Hypothalamus (tissue), 51 donors: Measurements from ENCODE around the gene MTA1.
A peak's percentile ranks its signal among the peaks of the same experiment; 100 is the strongest.

Source experiments
- DNase-seq, 51 donors: peaks; one replicate each; lab custom pipeline; 2025; lab: John Stamatoyannopoulos, UW

MTA1 gene

GRCh38 chr14:105456736-105457617 is 37.4 kb downstream of the MTA1 start:
- DNase-seq: no peak

GRCh38 chr14:105458010-105458409 is 38.4 kb downstream of the MTA1 start:
- no peak for DNase-seq

DNA sequence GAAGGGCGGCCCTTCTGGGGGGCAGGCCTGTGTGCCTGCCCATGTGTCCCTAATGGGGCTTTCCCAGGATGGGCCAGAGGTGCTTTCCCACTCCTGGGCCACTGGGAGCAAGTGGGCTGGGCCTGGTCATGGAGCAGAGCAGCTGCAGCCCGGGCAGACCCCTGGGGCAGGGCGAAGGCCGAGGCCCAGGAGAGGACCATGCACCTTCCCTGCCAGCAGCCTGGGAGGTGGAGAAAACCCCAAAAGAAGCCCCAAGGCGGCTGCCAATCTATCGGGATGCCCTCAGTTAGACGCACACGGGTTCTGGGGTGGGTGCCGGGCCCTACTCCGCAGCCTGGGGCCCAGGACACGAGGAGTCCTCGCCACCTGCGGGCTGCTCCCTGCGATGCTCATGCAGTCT is 38.9 kb downstream of the MTA1 start:
- DNase-seq: no peak

- no peak for DNase-seq
These were observed 40.5 kb downstream of the MTA1 start for GRCh38 chr14:105460116-105460515.

GRCh38 chr14:105460616-105461015 is 41.0 kb downstream of the MTA1 start:
- DNase-seq: no peak

GRCh38 chr14:105461903-105462302 is 42.3 kb downstream of the MTA1 start:
- DNase-seq: no peak

- DNase-seq: no peak
These were observed 44.9 kb downstream of the MTA1 start for GRCh38 chr14:105464501-105464900.

DNA sequence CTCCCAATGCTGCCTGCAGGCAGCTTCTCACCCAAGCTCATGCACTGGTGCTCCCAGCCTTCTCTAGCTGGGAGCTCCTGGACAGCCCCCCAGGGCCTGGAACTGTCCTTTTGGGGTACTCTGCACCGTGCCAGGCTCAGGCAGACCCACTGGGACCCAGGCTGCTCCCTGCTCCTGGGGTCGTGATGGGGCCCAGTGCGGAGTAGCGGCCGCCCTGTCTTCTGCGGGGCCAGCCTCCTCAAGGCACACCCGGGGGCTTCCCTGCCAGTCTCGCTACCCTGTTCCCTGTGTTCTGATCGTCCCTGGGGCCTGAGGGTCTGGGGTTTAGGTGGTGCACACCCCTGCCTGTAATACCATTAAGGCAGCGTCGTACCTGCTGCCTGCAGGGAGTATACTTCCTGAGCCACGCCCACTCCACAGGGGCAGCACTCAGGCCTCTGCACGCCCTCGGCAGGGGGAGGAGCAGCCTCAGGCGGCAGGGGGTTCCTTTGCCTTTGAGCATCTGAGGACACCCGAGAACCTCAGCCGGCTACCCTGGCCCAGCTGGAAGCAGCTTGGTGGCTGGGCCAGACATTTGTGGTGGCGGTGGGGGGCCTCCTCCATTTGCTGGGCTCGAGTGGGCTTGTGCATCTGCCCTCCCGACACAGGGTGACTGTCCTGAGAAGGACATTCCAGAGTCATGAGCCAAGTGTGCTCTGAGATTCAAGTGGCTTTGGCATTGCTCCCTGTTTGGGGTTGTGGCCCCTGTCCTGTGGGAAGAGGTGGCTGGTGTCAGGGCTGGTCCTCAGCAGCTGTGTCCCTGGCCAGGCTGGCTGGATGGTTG is 45.8 kb downstream of the MTA1 start:
- no peak for DNase-seq

GRCh38 chr14:105466531-105467248 is 47.1 kb downstream of the MTA1 start:
- DNase-seq: no peak

GRCh38 chr14:105467249-105467941 is 47.8 kb downstream of the MTA1 start:
- DNase-seq: no peak

DNA sequence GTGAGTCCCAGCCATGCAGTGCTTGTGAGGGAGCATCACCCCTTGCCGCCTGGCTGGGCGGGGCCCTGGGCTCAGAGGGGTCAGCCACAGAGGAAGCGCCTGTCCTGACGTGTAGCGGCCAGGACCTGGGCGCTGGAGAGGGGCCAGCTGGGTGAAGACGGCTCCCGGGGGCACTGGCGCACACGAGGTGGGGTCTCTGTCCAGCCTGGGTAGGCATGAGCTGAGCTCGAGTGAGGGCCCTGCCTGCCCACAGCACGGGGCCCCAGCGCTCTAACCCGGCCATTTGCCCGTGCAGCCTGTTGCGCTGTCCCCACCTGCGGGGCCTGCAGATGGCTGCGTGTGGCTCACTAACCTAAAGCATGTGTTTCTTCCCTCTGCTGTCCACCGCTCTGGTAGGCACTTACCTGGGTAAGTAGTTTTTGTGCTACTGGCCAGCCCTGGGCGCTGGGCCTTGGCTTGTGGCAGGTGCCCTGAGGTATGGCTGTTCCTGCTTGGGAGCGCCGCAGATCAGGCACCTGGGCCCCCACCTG is 48.4 kb downstream of the MTA1 start:
- no peak for DNase-seq

DNA sequence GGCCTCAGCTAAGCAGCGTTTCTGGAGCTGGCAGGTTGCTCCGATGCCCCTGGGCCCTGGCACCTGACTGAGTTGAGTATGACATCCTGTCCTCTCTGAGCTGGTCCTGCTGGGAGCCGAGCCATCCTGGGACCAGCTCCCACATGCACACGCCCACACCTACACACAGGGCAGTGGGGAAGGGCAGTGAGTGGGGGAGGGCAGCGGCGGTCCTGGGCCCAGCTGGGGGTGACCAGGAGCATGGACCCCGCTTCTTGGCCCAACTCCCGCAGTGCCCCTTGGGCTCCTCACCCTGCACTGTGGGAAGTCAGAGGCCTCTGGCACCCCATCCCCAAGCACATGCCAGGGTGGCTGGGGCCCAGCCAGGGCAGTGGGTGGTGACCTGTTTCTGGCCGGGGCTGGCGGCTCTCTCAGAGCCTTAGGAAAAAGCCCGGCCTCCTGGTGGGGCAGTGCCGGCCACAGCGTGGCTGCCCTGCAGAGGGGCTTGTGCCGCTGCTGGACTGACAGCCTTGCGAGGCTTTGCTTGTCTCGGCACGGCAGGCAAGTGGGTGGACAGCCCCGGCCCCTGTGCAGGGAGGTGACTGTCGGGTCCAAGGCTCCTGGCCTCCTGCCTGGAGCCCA is 49.1 kb downstream of the MTA1 start:
- peak in 15 of 51 donors; percentile 11 to 56 (median 46) for DNase-seq

GRCh38 chr14:105469456-105470349 is 50.1 kb downstream of the MTA1 start:
- DNase-seq: no peak

GRCh38 chr14:105470350-105471296 is 51.0 kb downstream of the MTA1 start:
- DNase-seq: no peak

- DNase-seq: peak in 3 of 51 donors; percentile 26 to 44 (median 42)
These were observed 51.7 kb downstream of the MTA1 start for GRCh38 chr14:105471297-105471821.

DNA sequence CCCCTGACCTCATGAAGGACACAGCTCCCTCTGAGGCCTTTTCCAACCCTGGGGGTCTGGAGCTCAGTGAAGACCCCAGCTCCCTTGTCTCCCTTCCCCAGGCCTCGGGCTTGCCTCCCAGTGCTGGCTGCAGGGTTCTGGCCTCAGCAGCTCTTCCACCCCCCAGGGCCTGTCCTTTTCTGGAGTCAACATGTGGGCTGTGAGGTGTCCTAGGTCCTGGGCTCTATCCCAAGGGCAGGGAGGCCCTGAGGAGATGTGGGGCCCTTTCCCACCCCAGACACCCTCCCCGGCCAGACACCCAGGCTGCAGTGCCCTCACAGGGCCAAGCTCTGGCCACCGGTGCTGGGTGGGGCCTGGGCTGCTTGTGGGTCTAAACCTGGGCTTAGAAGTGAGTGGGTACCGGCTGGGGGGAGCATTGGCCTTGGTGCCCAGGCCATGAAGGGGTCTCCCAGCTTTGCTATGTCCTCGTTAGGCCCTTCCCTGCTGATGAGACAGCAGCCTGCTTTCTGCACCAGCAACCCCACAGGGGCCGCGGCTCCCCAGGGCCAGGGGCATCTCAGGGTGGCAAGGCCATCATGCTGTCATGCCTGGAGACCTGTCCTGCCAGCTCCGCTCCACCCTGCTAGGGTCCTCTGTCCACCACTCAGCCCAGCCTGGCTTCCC is 52.3 kb downstream of the MTA1 start:
- DNase-seq: no peak
